Endothelial cell of umbilical vein (primary cell): ENCODE data around the gene IFNA8.

Experiments
- CTCF ChIP-seq, 2 donors: IDR thresholded peaks; 1 replicate in 1 of 2; 2 replicates in 1 of 2; pipeline ENCODE4 v1.5.1; 2011; ENCODE audit warnings: low read length in 2 of 2, mild to moderate bottlenecking in 2 of 2, moderate library complexity in 2 of 2, control low read depth in 1 of 2, inconsistent platforms in 1 of 2, low read depth in 1 of 2; ENCODE audit not compliant: insufficient read depth in 1 of 2; ENCODE audit errors: extremely low read depth in 1 of 2
- EZH2 ChIP-seq: IDR thresholded peaks from 2 replicates; pipeline ENCODE4 v1.6.1; 2012; ENCODE audit warnings: borderline replicate concordance, low read depth, mild to moderate bottlenecking, moderate library complexity, low read length, inconsistent platforms; ENCODE audit not compliant: severe bottlenecking
- FOS ChIP-seq: IDR thresholded peaks from 2 replicates; pipeline ENCODE4 v1.6.1; 2011; ENCODE audit warnings: mild to moderate bottlenecking, low read length, moderate library complexity, borderline replicate concordance; ENCODE audit not compliant: insufficient read depth
- GATA2 ChIP-seq: IDR thresholded peaks from 2 replicates; pipeline ENCODE4 v1.7.0; 2011; ENCODE audit warnings: low read depth, mild to moderate bottlenecking, moderate library complexity, mixed read lengths, low read length; ENCODE audit not compliant: insufficient read length, insufficient read depth
- JUN ChIP-seq: IDR thresholded peaks from 2 replicates; pipeline ENCODE4 v1.6.1; 2011; ENCODE audit warnings: borderline replicate concordance, low read depth; ENCODE audit not compliant: insufficient read length, insufficient read depth
- MAX ChIP-seq: IDR thresholded peaks from 2 replicates; pipeline ENCODE4 v1.6.1; 2011; ENCODE audit not compliant: insufficient read depth, insufficient read length
- MYC ChIP-seq: IDR thresholded peaks from one replicate; pipeline ENCODE4 v1.6.1; 2011; ENCODE audit warnings: mild to moderate bottlenecking, low read depth, low read length
- POLR2A ChIP-seq: IDR thresholded peaks from 2 replicates; pipeline ENCODE4 v1.6.1; 2012; ENCODE audit warnings: low read depth, mild to moderate bottlenecking, control low read depth, low read length
- POLR2AphosphoS5 ChIP-seq: IDR thresholded peaks from 2 replicates; pipeline ENCODE4 v1.6.1; 2012; ENCODE audit warnings: low read depth, mild to moderate bottlenecking, control low read depth, low read length, moderate library complexity; ENCODE audit not compliant: insufficient read depth

DNA sequence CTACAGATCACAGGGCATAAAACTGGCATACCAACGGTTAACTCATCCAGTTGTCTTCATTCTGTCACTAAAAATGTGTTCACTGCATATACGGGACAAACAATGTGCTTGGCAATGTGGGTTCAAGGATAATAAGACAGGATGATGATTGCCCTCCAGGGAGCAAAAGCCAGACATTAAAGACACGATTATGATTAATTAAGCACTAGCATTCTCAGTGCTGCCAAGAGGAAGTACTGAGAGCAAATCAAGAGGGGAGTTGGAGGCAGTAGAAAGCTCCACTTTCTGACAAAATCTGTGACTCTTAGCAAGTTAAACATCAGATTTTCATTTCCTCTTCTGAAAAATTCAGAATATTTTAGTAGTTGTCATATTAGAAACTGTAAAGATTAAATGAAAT, 9.0 kb upstream of the IFNA8 start:
- TF ChIP-seq CTCF (IDR thresholded peaks at IDR 0.05; ENCODE audit: extremely low read depth in 1 of 2, insufficient read depth in 1 of 2, low read depth in 1 of 2, low read length in 2 of 2) (no peak), MAX (no peak), EZH2 (no peak), POLR2A (no peak), FOS (no peak), JUN (no peak), POLR2AphosphoS5 (no peak), GATA2 (no peak), MYC (no peak)
